HepG2 (cell line): ENCODE measurements around the gene SLC12A3. TPM values are rescaled to one million over a fixed set of nuclear protein-coding genes. Genes with fewer than 3 reads are reported as not detected.

Experiments used
- CCAR2 ChIP-seq: fragments of 200-400 bp; formaldehyde crosslinking; optimal IDR thresholded peaks from 2 replicates; pipeline ENCODE3; 2018; ENCODE audit warnings: low read depth, mild to moderate bottlenecking, low read length, moderate library complexity
- FOSL2 ChIP-seq: sonication (generic); formaldehyde crosslinking; IDR thresholded peaks from 2 replicates; pipeline ENCODE4 v1.4.0; 2020; ENCODE audit warnings: missing genetic modification reagents
- GATAD1 ChIP-seq: IDR thresholded peaks from 2 replicates; pipeline ENCODE4 v1.6.1; 2016; ENCODE audit warnings: missing genetic modification reagents, missing compliant biosample characterization
- KDM2A ChIP-seq: sonication (generic); formaldehyde crosslinking; IDR thresholded peaks from 2 replicates; pipeline ENCODE4 v1.4.0; 2020; ENCODE audit warnings: low read depth, missing genetic modification reagents, borderline replicate concordance
- MED8 ChIP-seq: sonication (generic); formaldehyde crosslinking; IDR thresholded peaks from 2 replicates; pipeline ENCODE4 v1.8.1; 2023; ENCODE audit warnings: mild to moderate bottlenecking, missing genetic modification reagents; ENCODE audit not compliant: insufficient replicate concordance
- MYC ChIP-seq: sonication (generic); formaldehyde crosslinking; IDR thresholded peaks from 2 replicates; pipeline ENCODE4 v1.9.0; 2021; ENCODE audit warnings: missing genetic modification reagents, borderline replicate concordance
- SKI ChIP-seq: fragments of 450-650 bp; IDR thresholded peaks from one replicate; pipeline ENCODE4 v1.6.1; 2018; ENCODE audit warnings: mild to moderate bottlenecking; ENCODE audit not compliant: partially characterized antibody
- SNAPC2 ChIP-seq: sonication (generic); formaldehyde crosslinking; IDR thresholded peaks from 2 replicates; pipeline ENCODE4 v1.8.1; 2022; ENCODE audit warnings: mild to moderate bottlenecking, missing genetic modification reagents
- TBX2 ChIP-seq: sonication (generic); formaldehyde crosslinking; IDR thresholded peaks from 2 replicates; pipeline ENCODE4 v1.5.0; 2020; ENCODE audit warnings: missing genetic modification reagents, mild to moderate bottlenecking, borderline replicate concordance
- YEATS4 ChIP-seq: sonication (generic); formaldehyde crosslinking; IDR thresholded peaks from 2 replicates; pipeline ENCODE4 v1.4.0; 2020; ENCODE audit warnings: missing genetic modification reagents, borderline replicate concordance
- ZNF451 ChIP-seq: sonication (generic); formaldehyde crosslinking; IDR thresholded peaks from 2 replicates; pipeline ENCODE4 v1.5.0; 2020; ENCODE audit warnings: mild to moderate bottlenecking, missing genetic modification reagents
- ZNF75D ChIP-seq: sonication (generic); formaldehyde crosslinking; IDR thresholded peaks from 2 replicates; pipeline ENCODE4 v1.8.1; 2023; ENCODE audit warnings: missing genetic modification reagents, mild to moderate bottlenecking, borderline replicate concordance
- polyA plus RNA-seq, 8 experiments: library from polyadenylated mRNA; depleted of rRNA in 3 of 8; stranded (reverse) in 7 of 8; unstranded in 1 of 8; fragments of >200 nt; fragmentation: Illumina TruSeq in 4 of 8; extraction: Trizol in 4 of 8; gene quantifications; 2 replicates each; pipeline versions ENCODE4 v1.2.1 to v1.2.3, GENCODE V29; 2011 to 2016; ENCODE audit warnings: low read depth in 4 of 8, missing spikeins in 1 of 8, mixed read lengths in 1 of 8; ENCODE audit not compliant: insufficient read depth in 1 of 8
- total RNA-seq, 5 experiments: library from RNA; depleted of rRNA; stranded (reverse); fragments of >200 nt; fragmentation: Illumina TruSeq; extraction: Trizol; gene quantifications; 2 replicates each; pipeline ENCODE4 v1.2.3, GENCODE V29; 2016; ENCODE audit warnings: low read depth in 1 of 5
- TF ChIP-seq, protein P1 (sequence below): sonication (generic); formaldehyde crosslinking; IDR thresholded peaks from 2 replicates; pipeline ENCODE4 v1.9.0; 2021; ENCODE audit warnings: missing genetic modification reagents, borderline replicate concordance
- TF ChIP-seq, protein P2 (sequence below): sonication (generic); formaldehyde crosslinking; IDR thresholded peaks from 2 replicates; pipeline ENCODE4 v1.4.0; 2020; ENCODE audit warnings: missing genetic modification reagents
- TF ChIP-seq, protein P3 (sequence below): IDR thresholded peaks from 2 replicates; pipeline ENCODE4 v1.6.1; 2012; ENCODE audit warnings: low read depth, low read length, improper control_type of control experiment
- TF ChIP-seq, protein P4 (sequence below): sonication (generic); formaldehyde crosslinking; IDR thresholded peaks from 2 replicates; pipeline ENCODE4 v1.4.0; 2020; ENCODE audit warnings: mild to moderate bottlenecking, missing genetic modification reagents
- TF ChIP-seq, protein P5 (sequence below): sonication (generic); formaldehyde crosslinking; IDR thresholded peaks from 2 replicates; pipeline ENCODE4 v1.4.0; 2020; ENCODE audit warnings: mild to moderate bottlenecking, missing genetic modification reagents

The SLC12A3 gene
- total and polyA plus RNA-seq, 2 of the 13 experiments (the other 11 are each of a cell fraction or from before 2014, with no cell fraction given) = 6.2 TPM; not detected in 1

DNA sequence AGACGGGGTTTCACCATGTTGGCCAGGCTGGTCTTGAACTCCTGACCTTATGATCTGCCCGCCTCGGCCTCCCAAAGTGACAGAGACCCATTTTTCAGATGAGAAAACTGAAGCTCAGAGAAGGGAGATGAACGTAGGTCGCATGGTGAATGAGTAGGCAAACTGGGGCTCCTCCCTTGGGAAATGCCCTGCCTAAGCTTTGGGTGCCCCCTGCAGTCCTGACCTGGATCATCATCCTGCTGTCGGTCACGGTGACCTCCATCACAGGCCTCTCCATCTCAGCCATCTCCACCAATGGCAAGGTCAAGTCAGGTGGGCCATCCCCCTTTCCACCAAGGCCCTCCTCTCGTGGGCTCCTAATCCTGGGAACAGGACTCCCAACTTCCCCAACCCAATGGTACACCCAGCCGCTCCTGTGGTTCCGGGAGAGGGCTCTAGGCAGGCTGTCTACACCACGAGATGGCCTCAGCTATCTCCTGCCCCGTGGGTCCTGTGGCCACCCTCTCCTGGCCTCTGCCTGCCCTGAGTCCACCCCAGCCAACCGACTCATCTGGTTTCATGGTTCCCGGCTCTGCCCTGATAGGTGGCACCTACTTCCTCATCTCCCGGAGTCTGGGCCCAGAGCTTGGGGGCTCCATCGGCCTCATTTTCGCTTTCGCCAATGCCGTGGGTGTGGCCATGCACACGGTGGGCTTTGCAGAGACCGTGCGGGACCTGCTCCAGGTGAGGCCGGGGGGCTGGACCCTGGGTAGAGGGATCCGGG lies 4.7 kb downstream of the SLC12A3 start (continued):
- TF ChIP-seq GATAD1 (CRISPR knock-in tag) (peak; percentile 41; the same call in 1 of the 2 replicates), FOSL2 (CRISPR knock-in tag) (peak; percentile 63), SKI (no peak), SNAPC2 (CRISPR knock-in tag) (no peak), MED8 (CRISPR knock-in tag) (no peak), TBX2 (CRISPR knock-in tag) (no peak), ZNF75D (CRISPR knock-in tag) (no peak), KDM2A (CRISPR knock-in tag) (0 out of 2 replicates have a peak, but pooled peaks have one; percentile 49), MYC (CRISPR knock-in tag) (peak; percentile 18; the same call in 1 of the 2 replicates), YEATS4 (CRISPR knock-in tag) (peak; percentile 40; the same call in 1 of the 2 replicates), CCAR2 (no peak), ZNF451 (CRISPR knock-in tag) (no peak)
- TF ChIP-seq, protein P1, sequence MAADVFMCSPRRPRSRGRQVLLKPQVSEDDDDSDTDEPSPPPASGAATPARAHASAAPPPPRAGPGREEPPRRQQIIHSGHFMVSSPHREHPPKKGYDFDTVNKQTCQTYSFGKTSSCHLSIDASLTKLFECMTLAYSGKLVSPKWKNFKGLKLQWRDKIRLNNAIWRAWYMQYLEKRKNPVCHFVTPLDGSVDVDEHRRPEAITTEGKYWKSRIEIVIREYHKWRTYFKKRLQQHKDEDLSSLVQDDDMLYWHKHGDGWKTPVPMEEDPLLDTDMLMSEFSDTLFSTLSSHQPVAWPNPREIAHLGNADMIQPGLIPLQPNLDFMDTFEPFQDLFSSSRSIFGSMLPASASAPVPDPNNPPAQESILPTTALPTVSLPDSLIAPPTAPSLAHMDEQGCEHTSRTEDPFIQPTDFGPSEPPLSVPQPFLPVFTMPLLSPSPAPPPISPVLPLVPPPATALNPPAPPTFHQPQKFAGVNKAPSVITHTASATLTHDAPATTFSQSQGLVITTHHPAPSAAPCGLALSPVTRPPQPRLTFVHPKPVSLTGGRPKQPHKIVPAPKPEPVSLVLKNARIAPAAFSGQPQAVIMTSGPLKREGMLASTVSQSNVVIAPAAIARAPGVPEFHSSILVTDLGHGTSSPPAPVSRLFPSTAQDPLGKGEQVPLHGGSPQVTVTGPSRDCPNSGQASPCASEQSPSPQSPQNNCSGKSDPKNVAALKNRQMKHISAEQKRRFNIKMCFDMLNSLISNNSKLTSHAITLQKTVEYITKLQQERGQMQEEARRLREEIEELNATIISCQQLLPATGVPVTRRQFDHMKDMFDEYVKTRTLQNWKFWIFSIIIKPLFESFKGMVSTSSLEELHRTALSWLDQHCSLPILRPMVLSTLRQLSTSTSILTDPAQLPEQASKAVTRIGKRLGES = no peak
- TF ChIP-seq, protein P2, sequence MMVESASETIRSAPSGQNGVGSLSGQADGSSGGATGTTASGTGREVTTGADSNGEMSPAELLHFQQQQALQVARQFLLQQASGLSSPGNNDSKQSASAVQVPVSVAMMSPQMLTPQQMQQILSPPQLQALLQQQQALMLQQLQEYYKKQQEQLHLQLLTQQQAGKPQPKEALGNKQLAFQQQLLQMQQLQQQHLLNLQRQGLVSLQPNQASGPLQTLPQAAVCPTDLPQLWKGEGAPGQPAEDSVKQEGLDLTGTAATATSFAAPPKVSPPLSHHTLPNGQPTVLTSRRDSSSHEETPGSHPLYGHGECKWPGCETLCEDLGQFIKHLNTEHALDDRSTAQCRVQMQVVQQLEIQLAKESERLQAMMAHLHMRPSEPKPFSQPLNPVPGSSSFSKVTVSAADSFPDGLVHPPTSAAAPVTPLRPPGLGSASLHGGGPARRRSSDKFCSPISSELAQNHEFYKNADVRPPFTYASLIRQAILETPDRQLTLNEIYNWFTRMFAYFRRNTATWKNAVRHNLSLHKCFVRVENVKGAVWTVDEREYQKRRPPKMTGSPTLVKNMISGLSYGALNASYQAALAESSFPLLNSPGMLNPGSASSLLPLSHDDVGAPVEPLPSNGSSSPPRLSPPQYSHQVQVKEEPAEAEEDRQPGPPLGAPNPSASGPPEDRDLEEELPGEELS (CRISPR knock-in tag) = 0 out of 2 replicates have a peak, but pooled peaks have one; percentile 8
- TF ChIP-seq, protein P3, sequence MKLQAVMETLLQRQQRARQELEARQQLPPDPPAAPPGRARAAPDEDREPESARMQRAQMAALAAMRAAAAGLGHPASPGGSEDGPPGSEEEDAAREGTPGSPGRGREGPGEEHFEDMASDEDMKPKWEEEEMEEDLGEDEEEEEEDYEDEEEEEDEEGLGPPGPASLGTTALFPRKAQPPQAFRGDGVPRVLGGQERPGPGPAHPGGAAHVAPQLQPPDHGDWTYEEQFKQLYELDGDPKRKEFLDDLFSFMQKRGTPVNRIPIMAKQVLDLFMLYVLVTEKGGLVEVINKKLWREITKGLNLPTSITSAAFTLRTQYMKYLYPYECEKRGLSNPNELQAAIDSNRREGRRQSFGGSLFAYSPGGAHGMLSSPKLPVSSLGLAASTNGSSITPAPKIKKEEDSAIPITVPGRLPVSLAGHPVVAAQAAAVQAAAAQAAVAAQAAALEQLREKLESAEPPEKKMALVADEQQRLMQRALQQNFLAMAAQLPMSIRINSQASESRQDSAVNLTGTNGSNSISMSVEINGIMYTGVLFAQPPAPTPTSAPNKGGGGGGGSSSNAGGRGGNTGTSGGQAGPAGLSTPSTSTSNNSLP = no peak
- TF ChIP-seq, protein P4, sequence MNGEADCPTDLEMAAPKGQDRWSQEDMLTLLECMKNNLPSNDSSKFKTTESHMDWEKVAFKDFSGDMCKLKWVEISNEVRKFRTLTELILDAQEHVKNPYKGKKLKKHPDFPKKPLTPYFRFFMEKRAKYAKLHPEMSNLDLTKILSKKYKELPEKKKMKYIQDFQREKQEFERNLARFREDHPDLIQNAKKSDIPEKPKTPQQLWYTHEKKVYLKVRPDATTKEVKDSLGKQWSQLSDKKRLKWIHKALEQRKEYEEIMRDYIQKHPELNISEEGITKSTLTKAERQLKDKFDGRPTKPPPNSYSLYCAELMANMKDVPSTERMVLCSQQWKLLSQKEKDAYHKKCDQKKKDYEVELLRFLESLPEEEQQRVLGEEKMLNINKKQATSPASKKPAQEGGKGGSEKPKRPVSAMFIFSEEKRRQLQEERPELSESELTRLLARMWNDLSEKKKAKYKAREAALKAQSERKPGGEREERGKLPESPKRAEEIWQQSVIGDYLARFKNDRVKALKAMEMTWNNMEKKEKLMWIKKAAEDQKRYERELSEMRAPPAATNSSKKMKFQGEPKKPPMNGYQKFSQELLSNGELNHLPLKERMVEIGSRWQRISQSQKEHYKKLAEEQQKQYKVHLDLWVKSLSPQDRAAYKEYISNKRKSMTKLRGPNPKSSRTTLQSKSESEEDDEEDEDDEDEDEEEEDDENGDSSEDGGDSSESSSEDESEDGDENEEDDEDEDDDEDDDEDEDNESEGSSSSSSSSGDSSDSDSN (CRISPR knock-in tag) = peak; percentile 29; the same call in 1 of the 2 replicates
- TF ChIP-seq, protein P5, sequence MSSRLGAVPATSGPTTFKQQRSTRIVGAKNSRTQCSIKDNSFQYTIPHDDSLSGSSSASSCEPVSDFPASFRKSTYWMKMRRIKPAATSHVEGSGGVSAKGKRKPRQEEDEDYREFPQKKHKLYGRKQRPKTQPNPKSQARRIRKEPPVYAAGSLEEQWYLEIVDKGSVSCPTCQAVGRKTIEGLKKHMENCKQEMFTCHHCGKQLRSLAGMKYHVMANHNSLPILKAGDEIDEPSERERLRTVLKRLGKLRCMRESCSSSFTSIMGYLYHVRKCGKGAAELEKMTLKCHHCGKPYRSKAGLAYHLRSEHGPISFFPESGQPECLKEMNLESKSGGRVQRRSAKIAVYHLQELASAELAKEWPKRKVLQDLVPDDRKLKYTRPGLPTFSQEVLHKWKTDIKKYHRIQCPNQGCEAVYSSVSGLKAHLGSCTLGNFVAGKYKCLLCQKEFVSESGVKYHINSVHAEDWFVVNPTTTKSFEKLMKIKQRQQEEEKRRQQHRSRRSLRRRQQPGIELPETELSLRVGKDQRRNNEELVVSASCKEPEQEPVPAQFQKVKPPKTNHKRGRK (CRISPR knock-in tag) = peak; percentile 11; the same call in 1 of the 2 replicates
